GM23338 (cell line): ENCODE measurements around the gene LPP. TPM values are rescaled to one million over a fixed set of nuclear protein-coding genes. Genes with fewer than 3 reads are reported as not detected.

ENCODE experiments used
- ATAC-seq: fragments of 200-7000 bp; cut with Tn5 transposase; 3 replicates; pipeline ENCODE4 v1.9.1; 2020
- DNase-seq: peaks from one replicate; pipeline ENCODE4 v3.0.0-alpha.2; 2015; ENCODE audit warnings: low spot score
- H2AFZ ChIP-seq: fragments of 200-600 bp; sonication (generic); 2 replicates; pipeline ENCODE4 v1.8.0; 2016; ENCODE audit warnings: antibody characterized with exemption, mild to moderate bottlenecking, moderate library complexity
- H3F3A ChIP-seq: fragments of 200-600 bp; sonication (generic); replicated peaks from 2 replicates; pipeline ENCODE4 v1.8.0; 2017; ENCODE audit warnings: antibody characterized with exemption, mixed run types, low read depth
- H3K27ac ChIP-seq: fragments of 200-600 bp; sonication (generic); 2 replicates; pipeline ENCODE4 v1.6.1; 2016; ENCODE audit warnings: low read depth
- H3K27me3 ChIP-seq: fragments of 200-600 bp; sonication (generic); 2 replicates; pipeline ENCODE4 v1.8.0; 2016; ENCODE audit warnings: mild to moderate bottlenecking, mixed run types, moderate library complexity; ENCODE audit not compliant: insufficient read depth
- H3K36me3 ChIP-seq: fragments of 200-600 bp; sonication (generic); 2 replicates; pipeline ENCODE4 v1.8.0; 2016; ENCODE audit warnings: mild to moderate bottlenecking; ENCODE audit not compliant: insufficient read depth
- H3K4me1 ChIP-seq: fragments of 200-600 bp; sonication (generic); 2 replicates; pipeline ENCODE4 v1.8.0; 2016; ENCODE audit warnings: mild to moderate bottlenecking, moderate library complexity; ENCODE audit not compliant: insufficient read depth
- H3K4me2 ChIP-seq: fragments of 200-600 bp; sonication (generic); 2 replicates; pipeline ENCODE4 v1.7.1; 2017; ENCODE audit warnings: mixed run types
- H3K4me3 ChIP-seq: fragments of 200-600 bp; sonication (generic); 2 replicates; pipeline ENCODE4 v1.6.1; 2016; ENCODE audit warnings: mixed run types
- H3K79me2 ChIP-seq: fragments of 200-600 bp; sonication (generic); replicated peaks from 2 replicates; pipeline ENCODE4 v1.8.0; 2017; ENCODE audit warnings: mild to moderate bottlenecking; ENCODE audit not compliant: insufficient read depth
- H3K9me2 ChIP-seq: fragments of 200-600 bp; sonication (generic); 2 replicates; pipeline ENCODE4 v1.8.0; 2017; ENCODE audit not compliant: insufficient read depth
- H4K20me1 ChIP-seq: fragments of 200-600 bp; sonication (generic); replicated peaks from 2 replicates; pipeline ENCODE4 v1.8.0; 2017; ENCODE audit warnings: mild to moderate bottlenecking; ENCODE audit not compliant: insufficient read depth
- H3K27ac Mint-ChIP-seq: 2 replicates; pipeline ENCODE4 v1.8.0; 2020; ENCODE audit warnings: inconsistent platforms, mild to moderate bottlenecking, moderate library complexity, mixed read lengths
- H3K27me3 Mint-ChIP-seq: 3 replicates; pipeline ENCODE4 v1.8.0; 2022; ENCODE audit warnings: low read depth, mild to moderate bottlenecking, moderate library complexity, mixed read lengths, inconsistent platforms; ENCODE audit not compliant: insufficient read depth, poor library complexity
- H3K36me3 Mint-ChIP-seq: 3 replicates; pipeline ENCODE4 v1.8.0; 2021; ENCODE audit warnings: low read depth, mild to moderate bottlenecking, inconsistent platforms, moderate library complexity, mixed read lengths
- H3K4me1 Mint-ChIP-seq: 3 replicates; pipeline ENCODE4 v1.8.0; 2020; ENCODE audit warnings: mild to moderate bottlenecking, inconsistent platforms, mixed read lengths
- H3K4me3 Mint-ChIP-seq: 3 replicates; pipeline ENCODE4 v1.8.0; 2021; ENCODE audit warnings: moderate library complexity, mild to moderate bottlenecking, inconsistent platforms, mixed read lengths
- H3K9me3 Mint-ChIP-seq: 3 replicates; pipeline ENCODE4 v1.8.0; 2020; ENCODE audit warnings: moderate library complexity, mild to moderate bottlenecking, inconsistent platforms, mixed read lengths
- CREB1 ChIP-seq: fragments of 250-450 bp; sonication (Bioruptor Pico); IDR thresholded peaks from 2 replicates; pipeline ENCODE4 v1.5.0; 2020; ENCODE audit warnings: low read depth, mild to moderate bottlenecking, moderate library complexity
- ETS1 ChIP-seq: IDR thresholded peaks from 2 replicates; pipeline ENCODE4 v1.6.1; 2016; ENCODE audit warnings: antibody characterized with exemption
- EZH2 ChIP-seq: fragments of 200-600 bp; sonication (generic); IDR thresholded peaks from one replicate; pipeline ENCODE4 v1.8.0; 2017; ENCODE audit warnings: antibody characterized with exemption, mild to moderate bottlenecking, low read depth; ENCODE audit not compliant: unreplicated experiment
- EZH2phosphoT487 ChIP-seq: fragments of 200-600 bp; sonication (generic); IDR thresholded peaks from one replicate; pipeline ENCODE4 v1.8.1; 2018; ENCODE audit warnings: antibody characterized with exemption; ENCODE audit not compliant: unreplicated experiment
- JUNB ChIP-seq: IDR thresholded peaks from one replicate; pipeline ENCODE4 v1.6.1; 2016; ENCODE audit warnings: antibody characterized with exemption; ENCODE audit not compliant: unreplicated experiment
- NANOG ChIP-seq: IDR thresholded peaks from 2 replicates; pipeline ENCODE4 v1.6.1; 2016; ENCODE audit warnings: antibody characterized with exemption, borderline replicate concordance
- POLR2AphosphoS5 ChIP-seq: IDR thresholded peaks from 2 replicates; pipeline ENCODE4 v1.6.1; 2016; ENCODE audit warnings: antibody characterized with exemption, low read depth
- STAT1 ChIP-seq: IDR thresholded peaks from one replicate; pipeline ENCODE4 v1.6.1; 2016; ENCODE audit warnings: antibody characterized with exemption; ENCODE audit not compliant: unreplicated experiment
- ZNF114 ChIP-seq: fragments of 250-450 bp; sonication (Bioruptor Pico); IDR thresholded peaks from 2 replicates; pipeline ENCODE4 v1.5.0; 2020; ENCODE audit warnings: mild to moderate bottlenecking, moderate library complexity
- ZNF331 ChIP-seq: fragments of 250-450 bp; sonication (Bioruptor Pico); IDR thresholded peaks from 2 replicates; pipeline ENCODE4 v1.5.0; 2020; ENCODE audit warnings: low read depth, mild to moderate bottlenecking, moderate library complexity
- polyA plus RNA-seq: library from polyadenylated mRNA; unstranded; fragments of >200 nt; fragmentation: Nextera tagmentation; extraction: Ambion mirVana; gene quantifications from 2 replicates; pipeline ENCODE4 v1.2.1, GENCODE V29; 2016
- total RNA-seq: library from RNA; depleted of rRNA; stranded (reverse); fragments of >200 nt; shearing (Covaris generic); gene quantifications from 2 replicates; pipeline ENCODE4 v1.2.3, GENCODE V29; 2014
- TF ChIP-seq, protein P1 (sequence below), 2 experiments: fragments of 200-600 bp in 1 of 2; sonication (generic) in 1 of 2; conservative IDR thresholded peaks; 2 replicates each; pipeline versions ENCODE4 v1.5.1 to v1.6.1; 2016 to 2017; ENCODE audit warnings: antibody characterized with exemption in 2 of 2, low read depth in 2 of 2, mild to moderate bottlenecking in 2 of 2, moderate library complexity in 1 of 2
- TF ChIP-seq, protein P2 (sequence below): fragments of 250-450 bp; sonication (Bioruptor Pico); IDR thresholded peaks from 2 replicates; pipeline ENCODE4 v1.5.0; 2020; ENCODE audit warnings: mild to moderate bottlenecking, moderate library complexity
- TF ChIP-seq, protein P3 (sequence below): IDR thresholded peaks from one replicate; pipeline ENCODE4 v1.6.1; 2018; ENCODE audit warnings: antibody characterized with exemption; ENCODE audit not compliant: unreplicated experiment

The LPP gene
- total and polyA plus RNA-seq, 2 experiments from 2014 or later, result 23.0 to 35.2 TPM

GRCh38 chr3:188680189-188680588 lies 526.2 kb downstream of the LPP start:
- no peak overlapping the region for H3K4me3 Mint-ChIP-seq
- H3K27me3 Mint-ChIP-seq, result no peaks in the 10 kb centered on the region
- Histone ChIP-seq H4K20me1 (no peaks in the 10 kb centered on the region), H3K27ac (no peak overlapping the region), H3K4me3 (no peak overlapping the region), H2AFZ (no peak overlapping the region), H3K27me3 (no peaks in the 10 kb centered on the region), H3K4me2 (no peak overlapping the region), H3K4me1 (no peaks in the 10 kb centered on the region), H3K9me2 (no peaks in the 10 kb centered on the region), H3F3A (no peaks in the 10 kb centered on the region), H3K79me2 (no peaks in the 10 kb centered on the region), H3K36me3 (no peaks in the 10 kb centered on the region)
- DNase-seq, result no peak
- no peak for ATAC-seq
- TF ChIP-seq, protein P1, sequence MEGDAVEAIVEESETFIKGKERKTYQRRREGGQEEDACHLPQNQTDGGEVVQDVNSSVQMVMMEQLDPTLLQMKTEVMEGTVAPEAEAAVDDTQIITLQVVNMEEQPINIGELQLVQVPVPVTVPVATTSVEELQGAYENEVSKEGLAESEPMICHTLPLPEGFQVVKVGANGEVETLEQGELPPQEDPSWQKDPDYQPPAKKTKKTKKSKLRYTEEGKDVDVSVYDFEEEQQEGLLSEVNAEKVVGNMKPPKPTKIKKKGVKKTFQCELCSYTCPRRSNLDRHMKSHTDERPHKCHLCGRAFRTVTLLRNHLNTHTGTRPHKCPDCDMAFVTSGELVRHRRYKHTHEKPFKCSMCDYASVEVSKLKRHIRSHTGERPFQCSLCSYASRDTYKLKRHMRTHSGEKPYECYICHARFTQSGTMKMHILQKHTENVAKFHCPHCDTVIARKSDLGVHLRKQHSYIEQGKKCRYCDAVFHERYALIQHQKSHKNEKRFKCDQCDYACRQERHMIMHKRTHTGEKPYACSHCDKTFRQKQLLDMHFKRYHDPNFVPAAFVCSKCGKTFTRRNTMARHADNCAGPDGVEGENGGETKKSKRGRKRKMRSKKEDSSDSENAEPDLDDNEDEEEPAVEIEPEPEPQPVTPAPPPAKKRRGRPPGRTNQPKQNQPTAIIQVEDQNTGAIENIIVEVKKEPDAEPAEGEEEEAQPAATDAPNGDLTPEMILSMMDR (conservative IDR thresholded peaks at IDR 0.05; ENCODE audit: low read depth in 2 of 2), result no peak
- TF ChIP-seq CREB1, result no peak
- TF ChIP-seq ETS1, result no peak
- TF ChIP-seq NANOG, result no peak
- TF ChIP-seq EZH2phosphoT487, result no peak
- TF ChIP-seq, protein P2, sequence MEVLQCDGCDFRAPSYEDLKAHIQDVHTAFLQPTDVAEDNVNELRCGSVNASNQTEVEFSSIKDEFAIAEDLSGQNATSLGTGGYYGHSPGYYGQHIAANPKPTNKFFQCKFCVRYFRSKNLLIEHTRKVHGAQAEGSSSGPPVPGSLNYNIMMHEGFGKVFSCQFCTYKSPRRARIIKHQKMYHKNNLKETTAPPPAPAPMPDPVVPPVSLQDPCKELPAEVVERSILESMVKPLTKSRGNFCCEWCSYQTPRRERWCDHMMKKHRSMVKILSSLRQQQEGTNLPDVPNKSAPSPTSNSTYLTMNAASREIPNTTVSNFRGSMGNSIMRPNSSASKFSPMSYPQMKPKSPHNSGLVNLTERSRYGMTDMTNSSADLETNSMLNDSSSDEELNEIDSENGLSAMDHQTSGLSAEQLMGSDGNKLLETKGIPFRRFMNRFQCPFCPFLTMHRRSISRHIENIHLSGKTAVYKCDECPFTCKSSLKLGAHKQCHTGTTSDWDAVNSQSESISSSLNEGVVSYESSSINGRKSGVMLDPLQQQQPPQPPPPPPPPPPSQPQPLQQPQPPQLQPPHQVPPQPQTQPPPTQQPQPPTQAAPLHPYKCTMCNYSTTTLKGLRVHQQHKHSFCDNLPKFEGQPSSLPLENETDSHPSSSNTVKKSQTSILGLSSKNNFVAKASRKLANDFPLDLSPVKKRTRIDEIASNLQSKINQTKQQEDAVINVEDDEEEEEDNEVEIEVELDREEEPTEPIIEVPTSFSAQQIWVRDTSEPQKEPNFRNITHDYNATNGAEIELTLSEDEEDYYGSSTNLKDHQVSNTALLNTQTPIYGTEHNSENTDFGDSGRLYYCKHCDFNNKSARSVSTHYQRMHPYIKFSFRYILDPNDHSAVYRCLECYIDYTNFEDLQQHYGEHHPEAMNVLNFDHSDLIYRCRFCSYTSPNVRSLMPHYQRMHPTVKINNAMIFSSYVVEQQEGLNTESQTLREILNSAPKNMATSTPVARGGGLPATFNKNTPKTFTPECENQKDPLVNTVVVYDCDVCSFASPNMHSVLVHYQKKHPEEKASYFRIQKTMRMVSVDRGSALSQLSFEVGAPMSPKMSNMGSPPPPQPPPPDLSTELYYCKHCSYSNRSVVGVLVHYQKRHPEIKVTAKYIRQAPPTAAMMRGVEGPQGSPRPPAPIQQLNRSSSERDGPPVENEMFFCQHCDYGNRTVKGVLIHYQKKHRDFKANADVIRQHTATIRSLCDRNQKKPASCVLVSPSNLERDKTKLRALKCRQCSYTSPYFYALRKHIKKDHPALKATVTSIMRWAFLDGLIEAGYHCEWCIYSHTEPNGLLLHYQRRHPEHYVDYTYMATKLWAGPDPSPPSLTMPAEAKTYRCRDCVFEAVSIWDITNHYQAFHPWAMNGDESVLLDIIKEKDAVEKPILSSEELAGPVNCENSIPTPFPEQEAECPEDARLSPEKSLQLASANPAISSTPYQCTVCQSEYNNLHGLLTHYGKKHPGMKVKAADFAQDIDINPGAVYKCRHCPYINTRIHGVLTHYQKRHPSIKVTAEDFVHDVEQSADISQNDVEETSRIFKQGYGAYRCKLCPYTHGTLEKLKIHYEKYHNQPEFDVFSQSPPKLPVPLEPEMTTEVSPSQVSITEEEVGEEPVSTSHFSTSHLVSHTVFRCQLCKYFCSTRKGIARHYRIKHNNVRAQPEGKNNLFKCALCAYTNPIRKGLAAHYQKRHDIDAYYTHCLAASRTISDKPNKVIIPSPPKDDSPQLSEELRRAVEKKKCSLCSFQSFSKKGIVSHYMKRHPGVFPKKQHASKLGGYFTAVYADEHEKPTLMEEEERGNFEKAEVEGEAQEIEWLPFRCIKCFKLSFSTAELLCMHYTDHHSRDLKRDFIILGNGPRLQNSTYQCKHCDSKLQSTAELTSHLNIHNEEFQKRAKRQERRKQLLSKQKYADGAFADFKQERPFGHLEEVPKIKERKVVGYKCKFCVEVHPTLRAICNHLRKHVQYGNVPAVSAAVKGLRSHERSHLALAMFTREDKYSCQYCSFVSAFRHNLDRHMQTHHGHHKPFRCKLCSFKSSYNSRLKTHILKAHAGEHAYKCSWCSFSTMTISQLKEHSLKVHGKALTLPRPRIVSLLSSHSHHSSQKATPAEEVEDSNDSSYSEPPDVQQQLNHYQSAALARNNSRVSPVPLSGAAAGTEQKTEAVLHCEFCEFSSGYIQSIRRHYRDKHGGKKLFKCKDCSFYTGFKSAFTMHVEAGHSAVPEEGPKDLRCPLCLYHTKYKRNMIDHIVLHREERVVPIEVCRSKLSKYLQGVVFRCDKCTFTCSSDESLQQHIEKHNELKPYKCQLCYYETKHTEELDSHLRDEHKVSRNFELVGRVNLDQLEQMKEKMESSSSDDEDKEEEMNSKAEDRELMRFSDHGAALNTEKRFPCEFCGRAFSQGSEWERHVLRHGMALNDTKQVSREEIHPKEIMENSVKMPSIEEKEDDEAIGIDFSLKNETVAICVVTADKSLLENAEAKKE, result no peak
- TF ChIP-seq STAT1, result no peak
- no peak for TF ChIP-seq JUNB
- TF ChIP-seq ZNF331, result no peak
- no peak for TF ChIP-seq POLR2AphosphoS5
- no peak for TF ChIP-seq EZH2
- TF ChIP-seq, protein P3, sequence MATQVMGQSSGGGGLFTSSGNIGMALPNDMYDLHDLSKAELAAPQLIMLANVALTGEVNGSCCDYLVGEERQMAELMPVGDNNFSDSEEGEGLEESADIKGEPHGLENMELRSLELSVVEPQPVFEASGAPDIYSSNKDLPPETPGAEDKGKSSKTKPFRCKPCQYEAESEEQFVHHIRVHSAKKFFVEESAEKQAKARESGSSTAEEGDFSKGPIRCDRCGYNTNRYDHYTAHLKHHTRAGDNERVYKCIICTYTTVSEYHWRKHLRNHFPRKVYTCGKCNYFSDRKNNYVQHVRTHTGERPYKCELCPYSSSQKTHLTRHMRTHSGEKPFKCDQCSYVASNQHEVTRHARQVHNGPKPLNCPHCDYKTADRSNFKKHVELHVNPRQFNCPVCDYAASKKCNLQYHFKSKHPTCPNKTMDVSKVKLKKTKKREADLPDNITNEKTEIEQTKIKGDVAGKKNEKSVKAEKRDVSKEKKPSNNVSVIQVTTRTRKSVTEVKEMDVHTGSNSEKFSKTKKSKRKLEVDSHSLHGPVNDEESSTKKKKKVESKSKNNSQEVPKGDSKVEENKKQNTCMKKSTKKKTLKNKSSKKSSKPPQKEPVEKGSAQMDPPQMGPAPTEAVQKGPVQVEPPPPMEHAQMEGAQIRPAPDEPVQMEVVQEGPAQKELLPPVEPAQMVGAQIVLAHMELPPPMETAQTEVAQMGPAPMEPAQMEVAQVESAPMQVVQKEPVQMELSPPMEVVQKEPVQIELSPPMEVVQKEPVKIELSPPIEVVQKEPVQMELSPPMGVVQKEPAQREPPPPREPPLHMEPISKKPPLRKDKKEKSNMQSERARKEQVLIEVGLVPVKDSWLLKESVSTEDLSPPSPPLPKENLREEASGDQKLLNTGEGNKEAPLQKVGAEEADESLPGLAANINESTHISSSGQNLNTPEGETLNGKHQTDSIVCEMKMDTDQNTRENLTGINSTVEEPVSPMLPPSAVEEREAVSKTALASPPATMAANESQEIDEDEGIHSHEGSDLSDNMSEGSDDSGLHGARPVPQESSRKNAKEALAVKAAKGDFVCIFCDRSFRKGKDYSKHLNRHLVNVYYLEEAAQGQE, result no peak
- no peak for TF ChIP-seq ZNF114 (CRISPR knock-in tag)
- H3K9me3 Mint-ChIP-seq, result no peaks in the 10 kb centered on the region
- H3K27ac Mint-ChIP-seq, result peak overlapping the region; percentile 46; the same call in 1 of the 2 replicates
- peaks cover 6% of the 10 kb centered on the region for H3K4me1 Mint-ChIP-seq
- no peaks in the 10 kb centered on the region for H3K36me3 Mint-ChIP-seq
